Fibroblast of mammary gland (primary cell): ENCODE results near the gene MAGI3.
A peak's percentile ranks its signal among the peaks of the same experiment; 100 is the strongest.

Source experiments
- DNase-seq: peaks from one replicate; pipeline ENCODE4 v3.0.0-alpha.2; 2010; ENCODE audit warnings: low read depth
- H3K4me3 ChIP-seq: 2 replicates; pipeline ENCODE4 v1.5.1; 2011; ENCODE audit warnings: low read depth, mild to moderate bottlenecking, low read length, moderate library complexity; ENCODE audit not compliant: control insufficient read depth
- CTCF ChIP-seq: conservative IDR thresholded peaks from 2 replicates; pipeline ENCODE4 v1.5.1; 2011; ENCODE audit warnings: low read depth, low read length, inconsistent platforms; ENCODE audit not compliant: control insufficient read depth, insufficient read depth

MAGI3 gene

GRCh38 chr1:113641396-113641795 is 251.1 kb downstream of the MAGI3 start:
- TF ChIP-seq CTCF: no peak
- DNase-seq: no peak
- H3K4me3 ChIP-seq: no peak overlapping the region

- no peak overlapping the region for H3K4me3 ChIP-seq
- TF ChIP-seq CTCF: no peak
- DNase-seq: no peak
These were observed 256.8 kb downstream of the MAGI3 start for GRCh38 chr1:113647164-113647563.

GRCh38 chr1:113648478-113648877 is 258.2 kb downstream of the MAGI3 start:
- no peak for DNase-seq
- H3K4me3 ChIP-seq: no peak overlapping the region
- no peak for TF ChIP-seq CTCF

- TF ChIP-seq CTCF: no peak
- peak; percentile 30 for DNase-seq
- no peak overlapping the region for H3K4me3 ChIP-seq
These were observed 262.5 kb downstream of the MAGI3 start for GRCh38 chr1:113652771-113653170.

- H3K4me3 ChIP-seq: no peak overlapping the region
- no peak for DNase-seq
- TF ChIP-seq CTCF: no peak
These were observed 263.4 kb downstream of the MAGI3 start for GRCh38 chr1:113653741-113654140.

- no peak for DNase-seq
- H3K4me3 ChIP-seq: no peak overlapping the region
- no peak for TF ChIP-seq CTCF
These were observed 264.6 kb downstream of the MAGI3 start for GRCh38 chr1:113654883-113655282.

GRCh38 chr1:113657126-113657525 is 266.8 kb downstream of the MAGI3 start:
- no peak overlapping the region for H3K4me3 ChIP-seq
- no peak for DNase-seq
- TF ChIP-seq CTCF: no peak
